HFFc6 (cell line): ENCODE measurements around the gene GLRA1. TPM values are rescaled to one million over a fixed set of nuclear protein-coding genes. Genes with fewer than 3 reads are reported as not detected.

ENCODE experiments used
- DNase-seq: peaks from one replicate; pipeline ENCODE4 v3.0.0-alpha.2; 2018
- H3K27ac Mint-ChIP-seq: 2 replicates; pipeline ENCODE4 v1.8.0; 2020; ENCODE audit warnings: mild to moderate bottlenecking, mixed read lengths
- H3K27me3 Mint-ChIP-seq: 2 replicates; pipeline ENCODE4 v1.8.0; 2021; ENCODE audit warnings: mild to moderate bottlenecking, moderate library complexity, mixed read lengths; ENCODE audit not compliant: insufficient read depth
- H3K36me3 Mint-ChIP-seq: 2 replicates; pipeline ENCODE4 v1.8.0; 2021; ENCODE audit warnings: low read depth, mixed read lengths
- H3K4me1 Mint-ChIP-seq: 2 replicates; pipeline ENCODE4 v1.8.0; 2020; ENCODE audit warnings: low read depth, mixed read lengths
- H3K4me3 Mint-ChIP-seq: 2 replicates; pipeline ENCODE4 v1.8.0; 2020; ENCODE audit warnings: mild to moderate bottlenecking, moderate library complexity, mixed read lengths
- H3K9me3 Mint-ChIP-seq: 2 replicates; pipeline ENCODE4 v1.8.0; 2020; ENCODE audit warnings: mild to moderate bottlenecking, mixed read lengths
- total RNA-seq, 6 experiments: library from RNA; stranded (reverse); fragmentation: NEBNext Ultra II Directional; extraction: Animal tissue kit (Norgen Biotek cat#: 25700); gene quantifications; 2 replicates in 1 of 6; 3 replicates in 5 of 6; pipeline ENCODE4 v1.2.3, GENCODE V29; 2021
- TF ChIP-seq, protein P1 (sequence below): fragments of 200-600 bp; sonication (generic); IDR thresholded peaks from 2 replicates; pipeline ENCODE4 v1.5.0; 2021; ENCODE audit warnings: antibody characterized with exemption, mild to moderate bottlenecking

The GLRA1 gene
- total RNA-seq, 6 experiments from 2014 or later: not detected

DNA sequence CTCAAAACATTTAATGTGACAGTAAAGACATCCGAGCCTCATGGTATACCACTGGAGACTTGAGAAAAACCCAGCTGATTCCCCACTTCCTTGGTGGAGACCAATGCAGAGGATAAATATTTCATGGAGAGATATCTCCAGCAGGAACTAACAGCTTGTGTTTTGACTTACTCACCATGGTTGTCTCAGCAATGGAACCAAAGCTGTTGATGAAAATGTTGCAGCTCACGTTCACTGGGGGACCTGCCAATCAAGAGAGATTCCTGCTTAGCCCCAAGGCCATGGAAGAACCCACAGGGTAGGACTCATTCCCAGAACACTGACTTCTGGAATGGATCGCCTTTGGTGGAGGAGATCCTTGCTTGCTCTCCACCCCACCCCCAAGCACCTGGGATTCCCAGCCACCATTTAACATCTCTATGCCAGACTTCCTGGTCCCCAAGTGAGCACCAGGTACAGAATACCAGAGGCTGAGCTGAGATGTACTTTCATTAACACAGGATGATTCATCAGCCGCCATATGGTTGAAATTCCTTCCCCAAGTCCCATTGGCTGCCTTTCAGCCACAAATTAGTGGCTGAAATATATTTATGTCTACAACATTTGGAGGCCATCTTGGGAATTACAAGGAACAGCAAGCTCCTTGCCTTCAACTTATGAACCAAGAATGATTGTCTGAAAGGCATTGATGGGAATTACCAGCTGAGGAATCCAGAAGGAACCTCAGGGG lies 37.9 kb downstream of the GLRA1 start:
- H3K36me3 Mint-ChIP-seq: no peaks in the 10 kb centered on the region
- H3K4me3 Mint-ChIP-seq: no peak overlapping the region

DNA sequence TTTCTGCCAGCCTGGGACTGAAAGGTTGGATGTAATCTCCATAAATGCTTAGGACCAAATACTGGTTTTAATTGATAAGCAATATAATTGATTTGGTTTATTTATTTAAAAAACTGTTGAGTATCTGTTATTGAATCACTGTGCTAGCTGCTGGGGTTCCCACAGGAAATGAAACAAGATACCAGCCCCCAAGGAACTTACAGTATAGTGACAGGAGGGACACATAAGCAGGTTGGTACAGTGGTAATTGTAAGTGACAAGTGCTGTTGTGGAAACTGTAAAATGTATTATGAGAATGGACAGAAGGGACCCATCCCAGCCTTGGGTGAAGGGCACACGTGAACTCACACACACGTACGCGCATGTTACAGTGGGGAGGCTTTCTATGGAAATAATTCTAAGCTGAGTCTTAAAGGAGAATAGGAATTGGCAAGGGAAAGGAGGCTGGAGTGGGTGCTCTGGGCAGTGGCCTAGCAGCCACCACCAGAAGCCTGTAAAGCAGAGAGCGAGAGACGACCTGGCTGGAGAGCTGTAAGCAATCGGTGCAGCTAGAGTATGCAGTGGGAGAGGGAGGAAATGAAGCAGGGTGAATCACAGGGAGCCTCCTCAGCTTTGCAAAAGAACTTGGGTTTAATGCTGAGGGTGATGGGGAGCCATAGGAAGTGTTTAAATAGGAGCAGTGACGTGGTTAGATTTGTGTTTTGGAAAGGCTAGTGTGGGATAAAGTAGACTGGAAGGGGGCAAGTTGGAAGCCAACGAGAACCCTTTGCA lies 39.3 kb downstream of the GLRA1 start:
- Mint-ChIP-seq H3K4me3 (peak overlapping the region; percentile 43; the same call in 1 of the 2 replicates), H3K4me1 (peaks cover 21% of the 10 kb centered on the region), H3K27ac (no peak overlapping the region; the same call in 1 of the 2 replicates), H3K36me3 (no peaks in the 10 kb centered on the region), H3K27me3 (peaks cover 2% of the 10 kb centered on the region; the same call in 1 of the 2 replicates), H3K9me3 (no peaks in the 10 kb centered on the region)
- TF ChIP-seq, protein P1, sequence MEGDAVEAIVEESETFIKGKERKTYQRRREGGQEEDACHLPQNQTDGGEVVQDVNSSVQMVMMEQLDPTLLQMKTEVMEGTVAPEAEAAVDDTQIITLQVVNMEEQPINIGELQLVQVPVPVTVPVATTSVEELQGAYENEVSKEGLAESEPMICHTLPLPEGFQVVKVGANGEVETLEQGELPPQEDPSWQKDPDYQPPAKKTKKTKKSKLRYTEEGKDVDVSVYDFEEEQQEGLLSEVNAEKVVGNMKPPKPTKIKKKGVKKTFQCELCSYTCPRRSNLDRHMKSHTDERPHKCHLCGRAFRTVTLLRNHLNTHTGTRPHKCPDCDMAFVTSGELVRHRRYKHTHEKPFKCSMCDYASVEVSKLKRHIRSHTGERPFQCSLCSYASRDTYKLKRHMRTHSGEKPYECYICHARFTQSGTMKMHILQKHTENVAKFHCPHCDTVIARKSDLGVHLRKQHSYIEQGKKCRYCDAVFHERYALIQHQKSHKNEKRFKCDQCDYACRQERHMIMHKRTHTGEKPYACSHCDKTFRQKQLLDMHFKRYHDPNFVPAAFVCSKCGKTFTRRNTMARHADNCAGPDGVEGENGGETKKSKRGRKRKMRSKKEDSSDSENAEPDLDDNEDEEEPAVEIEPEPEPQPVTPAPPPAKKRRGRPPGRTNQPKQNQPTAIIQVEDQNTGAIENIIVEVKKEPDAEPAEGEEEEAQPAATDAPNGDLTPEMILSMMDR: no peak
- DNase-seq: no peak

More for the DNA sequence above, 37.9 kb downstream of the GLRA1 start:
- Mint-ChIP-seq H3K27me3 (peaks cover 2% of the 10 kb centered on the region; the same call in 1 of the 2 replicates), H3K27ac (no peak overlapping the region), H3K4me1 (peaks cover 21% of the 10 kb centered on the region), H3K9me3 (no peaks in the 10 kb centered on the region)
- no peak for DNase-seq
- TF ChIP-seq, protein P1: no peak

DNA sequence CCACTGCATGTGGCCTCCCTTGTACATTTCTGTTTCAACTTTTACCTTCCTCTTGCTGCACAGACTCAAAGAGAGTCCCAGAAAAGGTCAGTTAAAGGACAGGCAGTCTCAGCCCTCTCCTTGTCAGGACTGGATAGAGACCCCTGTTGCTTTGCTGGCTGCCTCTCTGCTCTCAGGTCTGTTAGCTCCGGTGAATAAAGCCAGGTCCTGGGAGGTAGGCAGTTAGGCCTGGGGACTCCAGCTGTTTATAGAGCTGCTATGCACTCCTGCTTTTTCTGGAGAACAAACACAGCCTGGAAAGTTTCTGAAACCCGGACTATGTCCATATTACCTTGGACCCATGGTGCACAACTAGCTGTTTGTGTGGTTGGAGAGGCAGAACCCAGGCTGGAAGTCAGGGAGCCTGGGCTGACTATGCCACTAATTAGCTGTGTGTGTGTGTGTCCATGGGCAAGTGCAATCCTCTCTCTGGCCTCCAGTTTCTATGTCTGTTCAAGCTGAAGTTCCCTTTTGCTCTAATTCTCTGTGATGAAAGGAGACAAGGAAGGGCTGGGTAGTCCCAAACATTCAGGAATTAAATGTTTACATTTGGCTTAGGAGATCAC lies 42.9 kb downstream of the GLRA1 start:
- H3K27ac Mint-ChIP-seq: no peak overlapping the region
- H3K4me1 Mint-ChIP-seq: peaks cover 11% of the 10 kb centered on the region
- H3K27me3 Mint-ChIP-seq: no peaks in the 10 kb centered on the region
- no peaks in the 10 kb centered on the region for H3K9me3 Mint-ChIP-seq
- H3K4me3 Mint-ChIP-seq: no peak overlapping the region
- TF ChIP-seq, protein P1: no peak
- no peaks in the 10 kb centered on the region for H3K36me3 Mint-ChIP-seq
- DNase-seq: no peak

DNA sequence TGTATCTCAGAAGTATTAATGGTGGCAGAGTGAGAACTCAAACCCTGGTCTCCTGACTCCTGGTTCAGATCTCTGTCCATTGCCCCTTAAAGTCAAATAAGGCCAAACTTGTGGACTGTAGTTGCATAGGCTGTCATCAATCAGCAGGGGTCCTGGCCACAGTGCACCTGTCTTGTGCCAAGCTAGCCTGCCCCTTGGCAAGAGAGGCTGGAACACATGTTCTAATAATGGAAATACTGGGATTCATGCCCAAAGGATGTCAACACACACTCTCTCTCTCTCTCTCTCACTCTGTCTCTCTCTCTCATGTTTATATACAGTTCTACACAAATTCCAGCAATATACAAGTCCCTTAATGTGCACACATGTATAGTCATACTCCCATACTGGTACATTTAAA lies 44.3 kb downstream of the GLRA1 start:
- Mint-ChIP-seq H3K36me3 (no peaks in the 10 kb centered on the region), H3K4me3 (no peak overlapping the region), H3K27ac (no peak overlapping the region), H3K27me3 (no peaks in the 10 kb centered on the region), H3K4me1 (peaks cover 4% of the 10 kb centered on the region), H3K9me3 (no peaks in the 10 kb centered on the region)
- TF ChIP-seq, protein P1: no peak
- DNase-seq: no peak

DNA sequence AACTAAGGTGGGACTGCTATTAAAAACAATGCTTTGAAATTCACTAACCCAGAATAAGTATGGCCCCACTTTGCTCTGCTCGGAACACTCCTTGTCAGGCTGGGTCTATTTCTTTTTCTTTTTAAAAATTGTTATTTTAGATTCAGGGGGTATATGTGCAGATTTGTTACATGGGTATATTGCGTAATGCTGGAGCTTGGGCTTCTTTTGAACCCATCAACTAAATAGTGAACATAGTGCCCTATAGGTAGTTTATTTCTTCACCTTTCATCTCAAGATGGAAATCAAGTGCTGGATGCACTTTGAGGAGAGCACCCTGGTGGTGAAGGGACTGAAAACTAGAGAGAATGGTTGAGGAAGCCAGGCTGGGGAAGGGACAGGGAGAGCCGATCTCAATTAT lies 51.0 kb downstream of the GLRA1 start:
- no peaks in the 10 kb centered on the region for H3K36me3 Mint-ChIP-seq
- H3K9me3 Mint-ChIP-seq: no peaks in the 10 kb centered on the region
- no peaks in the 10 kb centered on the region; the same call in none of the 2 replicates for H3K27me3 Mint-ChIP-seq
- peaks cover 8% of the 10 kb centered on the region for H3K4me1 Mint-ChIP-seq
- H3K27ac Mint-ChIP-seq: no peak overlapping the region
- DNase-seq: no peak
- TF ChIP-seq, protein P1: no peak
- H3K4me3 Mint-ChIP-seq: no peak overlapping the region
